HG02623 (cell line): ENCODE results near the gene LRRFIP1.

Source experiments
- ATAC-seq: cut with Tn5 transposase; IDR thresholded peaks from one replicate; pipeline ENCODE4 v1.9.1; 2021; ENCODE audit warnings: moderate library complexity; ENCODE audit not compliant: unreplicated experiment

Gene LRRFIP1

GRCh38 chr2:237721458-237721857 lies 94.1 kb downstream of the LRRFIP1 start:
- ATAC-seq, result no peak

GRCh38 chr2:237722616-237723015 lies 95.2 kb downstream of the LRRFIP1 start:
- no peak for ATAC-seq

GRCh38 chr2:237723023-237723422 lies 95.6 kb downstream of the LRRFIP1 start:
- no peak for ATAC-seq

DNA sequence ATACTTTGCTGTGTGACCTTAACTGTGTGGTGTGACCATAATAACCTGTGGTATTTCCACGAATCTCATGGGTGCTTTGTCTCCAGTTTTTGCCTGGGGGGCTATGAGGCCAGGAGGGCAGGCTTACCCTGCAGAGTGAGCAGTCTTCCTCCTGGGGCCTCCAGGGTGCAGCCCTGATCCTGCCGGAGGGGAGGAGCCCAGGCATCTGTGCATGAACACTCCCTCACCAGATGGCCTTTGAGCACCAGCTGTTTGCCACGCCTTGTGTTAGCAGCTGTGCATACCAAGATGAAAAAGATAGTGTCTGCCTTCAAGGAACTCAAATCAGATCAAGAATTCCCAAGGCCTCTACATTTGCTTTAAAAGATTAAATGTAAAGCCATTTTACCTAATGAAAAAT lies 96.2 kb downstream of the LRRFIP1 start:
- ATAC-seq, result no peak

- no peak for ATAC-seq
Measured at GRCh38 chr2:237724811-237725478, 97.6 kb downstream of the LRRFIP1 start.

DNA sequence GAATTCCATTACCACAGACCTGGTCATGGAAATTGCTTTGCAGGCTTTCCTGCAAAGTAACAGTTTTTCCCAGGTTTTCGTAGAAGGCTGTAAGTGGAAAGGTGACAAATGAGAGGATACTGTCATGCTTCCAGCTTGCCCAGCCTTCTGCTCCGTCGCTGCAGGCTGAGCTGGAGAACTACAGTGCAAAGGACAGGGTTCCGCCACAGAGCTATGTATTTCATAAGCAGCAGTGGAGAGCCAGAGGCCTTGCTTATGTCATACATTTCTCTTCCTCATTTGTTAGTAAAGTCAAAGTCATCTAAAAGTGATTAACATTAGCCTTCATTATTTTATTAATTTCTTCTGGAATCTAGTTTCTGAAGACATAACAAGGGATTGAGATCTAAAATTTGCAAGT lies 98.3 kb downstream of the LRRFIP1 start:
- no peak for ATAC-seq

DNA sequence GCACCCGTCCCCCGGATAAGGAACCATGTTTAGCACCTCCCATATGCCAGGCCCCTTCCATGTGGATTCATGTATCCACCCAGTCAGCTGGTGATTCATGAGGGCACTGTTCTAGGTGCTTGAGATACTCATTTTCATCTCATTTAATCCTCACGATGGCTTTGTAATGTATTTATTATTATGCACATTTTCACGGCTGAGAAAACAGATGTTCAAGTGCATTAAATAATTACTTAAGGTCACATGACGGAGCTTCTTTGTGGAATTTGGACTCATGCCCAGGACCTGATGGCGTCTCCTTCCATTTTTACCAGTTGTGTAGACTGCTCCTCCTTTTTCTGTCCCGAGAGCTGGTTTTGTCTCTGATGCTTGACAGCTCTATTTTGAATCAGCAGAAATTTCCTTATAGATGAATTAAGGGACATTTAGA lies 99.0 kb downstream of the LRRFIP1 start:
- no peak for ATAC-seq

GRCh38 chr2:237727363-237727762 lies 100.0 kb downstream of the LRRFIP1 start:
- no peak for ATAC-seq

GRCh38 chr2:237729681-237730475 lies 102.5 kb downstream of the LRRFIP1 start:
- no peak for ATAC-seq

DNA sequence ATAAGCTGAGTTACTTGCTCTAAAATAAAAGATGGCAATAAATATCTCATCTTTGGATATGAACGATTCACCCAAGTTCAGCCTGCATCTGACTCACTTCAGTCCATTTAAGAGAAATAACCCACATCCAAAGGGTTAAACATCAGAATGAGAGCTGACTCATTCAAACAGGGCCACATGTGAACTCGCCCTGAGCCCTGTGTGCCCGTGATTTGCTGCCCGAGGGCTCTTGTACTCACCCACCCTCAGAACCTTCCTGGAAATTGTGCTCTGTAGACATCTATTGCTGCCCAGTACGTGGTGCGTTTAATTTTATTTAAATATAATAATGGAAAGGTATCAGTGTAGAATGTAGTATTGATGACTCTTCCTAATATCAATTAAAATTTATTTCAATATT lies 104.3 kb downstream of the LRRFIP1 start:
- ATAC-seq, result no peak

DNA sequence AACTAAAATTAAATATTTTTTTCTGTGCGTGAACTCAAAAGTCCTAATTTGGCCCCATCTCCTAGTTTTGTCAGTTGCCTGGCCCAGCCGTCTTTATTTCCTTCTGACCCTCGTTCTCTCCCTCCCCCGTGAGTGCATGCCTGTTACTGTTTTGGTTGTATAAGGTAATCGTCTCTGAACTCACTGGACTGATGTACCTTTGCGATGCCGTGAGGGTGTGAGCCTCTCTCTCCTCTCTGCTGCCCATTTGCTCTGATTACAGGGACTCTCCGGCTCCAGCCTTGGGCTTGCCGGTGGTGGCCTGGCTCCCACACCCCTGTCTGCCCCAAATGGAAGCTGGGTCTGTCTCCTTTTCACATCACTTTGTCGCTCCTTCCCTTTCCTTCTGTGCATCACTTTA lies 104.7 kb downstream of the LRRFIP1 start:
- ATAC-seq, result no peak

DNA sequence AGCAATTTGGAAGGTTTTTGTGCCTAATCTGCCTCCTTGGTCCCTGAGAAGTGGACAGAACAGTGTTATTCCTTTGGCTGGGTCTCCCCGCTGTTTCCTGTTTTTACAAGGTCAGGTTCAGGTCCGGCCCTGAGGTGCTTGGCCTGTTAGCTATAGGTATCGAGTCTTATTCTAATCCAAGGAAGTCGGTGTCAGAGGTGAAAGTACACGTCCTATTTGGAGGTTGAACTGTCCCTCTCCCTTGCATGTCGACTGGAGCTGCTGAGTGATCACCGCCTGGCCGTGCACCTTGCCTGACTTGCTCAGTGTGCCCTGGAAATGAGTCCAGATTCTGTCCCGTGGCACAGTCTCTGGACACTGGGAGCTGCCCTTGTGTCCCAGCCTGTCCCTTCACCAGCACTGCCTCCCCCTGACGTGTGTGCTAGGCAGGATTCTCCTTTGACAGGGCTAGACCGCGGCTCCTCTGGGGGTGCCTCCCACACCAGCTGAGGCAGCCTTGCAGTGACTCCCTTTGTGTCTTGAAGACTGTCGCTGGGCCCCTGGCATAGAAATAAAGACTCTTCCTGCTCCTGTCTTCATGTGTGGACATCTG lies 105.5 kb downstream of the LRRFIP1 start:
- no peak for ATAC-seq

DNA sequence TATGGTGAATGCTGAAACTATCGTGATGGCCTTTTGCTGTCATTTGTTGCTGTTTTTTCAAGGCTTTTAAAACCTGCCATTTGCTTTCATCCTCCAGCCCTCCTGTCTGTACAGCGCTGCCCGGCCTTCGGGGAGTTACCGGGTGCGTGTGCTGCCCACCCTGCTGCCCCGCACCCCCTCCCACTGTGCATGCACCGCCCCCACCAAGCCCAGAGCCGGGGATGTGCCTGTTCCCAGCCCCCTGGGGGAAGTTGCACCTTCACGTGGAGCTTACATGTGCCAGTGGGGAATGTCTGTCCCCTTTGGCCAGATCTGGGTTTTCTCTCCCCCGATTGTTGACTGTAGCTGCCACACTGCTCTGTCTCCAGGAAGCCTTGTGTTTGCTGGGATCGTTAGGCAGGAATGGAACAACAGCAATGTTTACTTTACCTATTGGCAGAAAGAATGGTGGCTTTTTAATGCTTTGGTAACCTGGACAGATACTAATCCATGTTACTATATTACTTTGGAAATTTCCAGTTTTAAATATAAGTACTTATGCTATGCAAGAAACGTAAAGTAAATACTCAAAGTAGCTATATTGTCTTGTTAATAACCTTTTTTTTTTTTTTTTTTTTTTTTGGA lies 106.4 kb downstream of the LRRFIP1 start:
- no peak for ATAC-seq

DNA sequence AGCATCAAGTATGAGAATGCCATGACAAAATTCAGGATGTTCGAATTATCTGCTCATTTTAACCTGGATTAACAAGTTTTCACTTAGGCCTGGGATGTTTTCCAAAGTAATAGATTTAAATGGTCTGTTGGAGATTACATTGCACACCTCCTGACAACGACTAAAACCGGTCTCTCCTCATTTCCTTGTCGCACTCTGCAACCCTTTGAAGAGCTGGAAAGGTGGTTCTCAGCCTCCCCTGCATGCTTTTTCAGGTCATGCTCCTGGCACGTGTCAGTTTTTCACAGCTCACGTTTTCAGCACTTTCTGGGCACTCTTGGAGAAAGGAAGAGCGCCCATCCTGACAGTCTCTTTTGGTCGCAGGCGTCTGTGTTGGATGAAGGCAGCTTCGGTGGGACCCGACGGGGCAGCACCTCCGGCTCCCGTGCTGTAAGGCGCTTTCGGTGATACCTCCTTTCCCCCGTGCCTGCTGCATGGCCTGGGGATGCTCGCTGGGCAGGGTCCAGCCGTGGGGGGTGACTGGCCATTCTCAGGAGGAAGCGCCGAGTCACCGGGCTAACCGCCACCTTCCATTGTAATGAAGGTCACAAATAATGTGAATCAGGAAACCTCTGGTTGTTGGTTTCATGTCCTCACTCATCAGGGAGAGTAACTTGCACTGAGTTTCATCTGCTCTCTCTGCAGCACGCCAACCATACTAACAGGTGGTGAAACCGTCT lies 107.7 kb downstream of the LRRFIP1 start:
- no peak for ATAC-seq

- ATAC-seq, result no peak
Measured at GRCh38 chr2:237735798-237736197, 108.4 kb downstream of the LRRFIP1 start.

GRCh38 chr2:237736783-237737182 lies 109.4 kb downstream of the LRRFIP1 start:
- no peak for ATAC-seq

DNA sequence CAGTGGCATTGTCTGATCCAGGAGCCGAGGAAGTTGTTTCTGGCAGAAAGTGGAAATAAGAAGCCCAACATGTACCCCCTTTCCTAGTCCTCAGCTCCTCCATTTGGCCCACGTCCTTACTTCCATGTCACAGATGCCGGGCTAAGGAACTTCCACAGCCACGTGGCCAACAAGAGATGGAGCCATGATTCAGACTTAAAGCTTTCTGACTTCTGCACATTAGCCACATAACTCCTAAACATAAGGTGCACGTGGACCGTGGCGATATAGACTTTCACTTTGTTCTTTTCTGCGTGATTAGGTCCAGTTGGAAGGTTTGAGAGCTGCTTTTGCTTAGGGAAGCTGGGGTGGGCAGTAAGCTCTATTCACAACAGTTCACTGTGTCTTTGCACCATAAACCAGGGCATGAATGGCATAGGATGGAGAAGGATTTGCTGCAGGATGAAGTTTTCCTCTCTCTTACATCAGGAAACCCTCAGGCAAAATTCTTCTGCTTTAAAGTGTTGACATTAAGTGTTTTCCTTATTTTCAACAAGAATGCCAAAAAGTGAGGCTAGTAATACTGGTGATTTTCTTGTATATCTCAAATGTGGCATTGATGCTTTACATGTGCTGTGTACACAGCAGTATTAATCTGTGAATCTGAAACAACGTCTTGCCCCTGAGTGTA lies 109.9 kb downstream of the LRRFIP1 start:
- no peak for ATAC-seq

DNA sequence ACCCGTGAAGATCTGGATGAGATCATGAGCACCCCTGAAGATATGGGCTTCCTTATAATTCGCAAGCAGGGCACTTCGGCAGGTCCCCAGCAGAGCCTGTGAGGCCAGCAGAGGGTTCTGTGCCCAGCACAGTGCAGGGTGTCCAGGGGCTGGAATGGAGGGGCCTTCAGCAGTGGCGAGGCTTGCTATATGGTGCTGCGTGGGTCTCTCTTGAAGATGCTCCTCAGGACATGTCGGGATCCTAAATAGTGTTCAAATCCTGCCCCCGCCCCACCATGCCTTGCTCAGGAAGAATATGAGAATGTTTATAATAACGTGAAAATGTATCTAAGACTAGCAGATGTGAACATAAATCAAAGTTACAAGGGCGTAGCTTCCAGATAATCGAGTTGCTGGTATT lies 110.9 kb downstream of the LRRFIP1 start:
- ATAC-seq, result no peak

- ATAC-seq, result no peak
Measured at GRCh38 chr2:237739101-237739500, 111.7 kb downstream of the LRRFIP1 start.

DNA sequence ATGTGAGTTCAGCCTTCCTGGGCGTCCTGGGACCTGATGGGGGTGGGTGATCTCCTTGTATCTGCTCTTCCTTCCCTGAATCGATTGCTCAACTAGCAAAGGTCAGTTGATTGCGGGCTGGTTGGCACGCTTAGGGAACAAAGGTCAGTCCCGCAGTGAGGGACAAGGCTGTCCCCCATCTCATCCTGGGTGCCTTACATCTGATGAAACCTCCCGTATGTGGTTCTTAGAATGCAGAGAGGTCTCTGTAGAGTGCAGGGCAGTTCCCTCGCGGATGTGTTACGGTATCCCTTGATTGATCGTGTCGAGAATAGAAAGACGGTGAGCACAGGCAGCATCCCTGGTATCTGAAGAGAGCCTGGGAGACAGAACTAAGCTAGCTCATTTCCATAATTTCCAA lies 114.8 kb downstream of the LRRFIP1 start:
- ATAC-seq, result no peak
